B cell (primary cell): Measurements from ENCODE around the gene BRDT. TPM values are rescaled to one million over a fixed set of nuclear protein-coding genes. Genes with fewer than 3 reads are reported as not detected.

Source experiments
- ATAC-seq: fragments of 200-7000 bp; cut with Tn5 transposase; one replicate; pipeline ENCODE4 v1.10.0; 2021; ENCODE audit warnings: low read depth, mild to moderate bottlenecking, moderate number of reproducible peaks, moderate library complexity
- CTCF ChIA-PET: fragments of 350-600 bp; sonication (Branson Sonifier 250); formaldehyde crosslinking; loops from one replicate; lab custom pipeline; 2021; ENCODE audit warnings: antibody characterized with exemption, inconsistent platforms; lab: Charles Lee
- POLR2A ChIA-PET: fragments of 350-600 bp; sonication (Branson Sonifier 250); formaldehyde crosslinking; loops from one replicate; lab custom pipeline; 2021; ENCODE audit warnings: antibody characterized with exemption; lab: Charles Lee
- DNase-seq: peaks from one replicate; pipeline ENCODE4 v3.0.0; 2013
- H2AFZ ChIP-seq: 2 replicates; pipeline ENCODE4 v1.6.1; 2012; ENCODE audit warnings: mild to moderate bottlenecking, low read depth, low read length; ENCODE audit not compliant: insufficient read depth, poor library complexity, severe bottlenecking
- H3K27ac ChIP-seq, 2 donors: 1 replicate in 1 of 2; 2 replicates in 1 of 2; pipeline ENCODE4 v1.5.1; 2012 to 2013; ENCODE audit warnings: low read length in 2 of 2, mild to moderate bottlenecking in 2 of 2, moderate library complexity in 1 of 2
- H3K27me3 ChIP-seq, 4 experiments: fragments of 200-600 bp in 1 of 4; sonication (generic) in 1 of 4; replicated peaks in 1 of 4; 1 replicate in 2 of 4; 2 replicates in 2 of 4; pipeline versions ENCODE4 v1.6.1 to v1.7.0; 2013 to 2016; ENCODE audit warnings: low read length in 3 of 4, mild to moderate bottlenecking in 2 of 4, mixed read lengths in 1 of 4, moderate library complexity in 1 of 4; ENCODE audit not compliant: insufficient read depth in 4 of 4, control insufficient read depth in 3 of 4; ENCODE audit errors: control extremely low read depth in 1 of 4
- H3K36me3 ChIP-seq, 2 experiments: replicated peaks in 1 of 2; 1 replicate in 1 of 2; 2 replicates in 1 of 2; pipeline versions ENCODE4 v1.6.1 to v1.7.1; 2013; ENCODE audit warnings: low read length in 1 of 2; ENCODE audit not compliant: insufficient read depth in 2 of 2, control insufficient read depth in 1 of 2; ENCODE audit errors: control extremely low read depth in 1 of 2, extremely low read depth in 1 of 2
- H3K4me1 ChIP-seq, 2 donors: fragments of 200-600 bp in 1 of 2; sonication (generic) in 1 of 2; 1 replicate in 1 of 2; 2 replicates in 1 of 2; pipeline versions ENCODE4 v1.5.1 to v1.6.1; 2013 to 2017; ENCODE audit warnings: low read length in 2 of 2; ENCODE audit not compliant: control insufficient read depth in 2 of 2, insufficient read depth in 2 of 2
- H3K4me2 ChIP-seq: replicated peaks from 2 replicates; pipeline ENCODE3; 2012; ENCODE audit warnings: mild to moderate bottlenecking, low read depth, low read length; ENCODE audit not compliant: poor library complexity, severe bottlenecking
- H3K4me3 ChIP-seq, 5 experiments: fragments of 200-600 bp in 1 of 5; sonication (generic) in 1 of 5; 1 replicate in 3 of 5; 2 replicates in 2 of 5; pipeline versions ENCODE4 v1.5.1 to v1.7.0; 2011 to 2016; ENCODE audit warnings: low read length in 4 of 5, mild to moderate bottlenecking in 4 of 5, low read depth in 2 of 5, control low read depth in 1 of 5, moderate library complexity in 1 of 5; ENCODE audit not compliant: insufficient read depth in 1 of 5; ENCODE audit errors: control extremely low read depth in 1 of 5, extremely low read depth in 1 of 5
- H3K79me2 ChIP-seq: fragments of 200-600 bp; sonication (generic); one replicate; pipeline ENCODE4 v1.6.0; 2016; ENCODE audit warnings: low read length; ENCODE audit not compliant: control insufficient read depth, insufficient read depth
- H3K9ac ChIP-seq: fragments of 200-600 bp; sonication (generic); 2 replicates; pipeline ENCODE4 v1.6.1; 2017; ENCODE audit warnings: mild to moderate bottlenecking, low read length, moderate library complexity
- H3K9me3 ChIP-seq, 3 donors: one replicate each; pipeline versions ENCODE4 v1.6.1 to v1.7.1; 2013; ENCODE audit warnings: low read length in 2 of 3; ENCODE audit not compliant: control insufficient read depth in 2 of 3, insufficient read depth in 1 of 3; ENCODE audit errors: control extremely low read depth in 1 of 3
- H4K20me1 ChIP-seq: 2 replicates; pipeline ENCODE4 v1.6.0; 2012; ENCODE audit warnings: mild to moderate bottlenecking, low read length; ENCODE audit not compliant: insufficient read depth, control insufficient read depth, poor library complexity, severe bottlenecking
- H3K27ac Mint-ChIP-seq: one replicate; pipeline ENCODE4 v1.8.0; 2021; ENCODE audit warnings: mixed read lengths
- H3K27me3 Mint-ChIP-seq: one replicate; pipeline ENCODE4 v1.8.0; 2021; ENCODE audit warnings: mixed read lengths
- H3K4me1 Mint-ChIP-seq: one replicate; pipeline ENCODE4 v1.8.0; 2021; ENCODE audit warnings: mixed read lengths
- H3K4me3 Mint-ChIP-seq: one replicate; pipeline ENCODE4 v1.8.0; 2021; ENCODE audit warnings: mixed read lengths
- H3K9me3 Mint-ChIP-seq: one replicate; pipeline ENCODE4 v1.8.0; 2022; ENCODE audit warnings: mixed read lengths; ENCODE audit not compliant: insufficient read depth
- EZH2 ChIP-seq: IDR thresholded peaks from 2 replicates; pipeline ENCODE4 v1.6.1; 2012; ENCODE audit warnings: borderline replicate concordance, low read depth, mild to moderate bottlenecking, moderate library complexity, low read length; ENCODE audit not compliant: insufficient read depth, poor library complexity, severe bottlenecking
- WGBS: methylation state at CpG from one replicate; pipeline ENCODE4 v1.1.5; 2013; ENCODE audit warnings: missing lambda C conversion rate; ENCODE audit not compliant: insufficient coverage; 5-methylcytosine and 5-hydroxymethylcytosine counted together
- intact Hi-C: fragments of 100-400 bp; cut with micrococcal nuclease; formaldehyde crosslinking; loops from one replicate; pipeline ENCODE4 v1.10.0; 2022
- polyA plus RNA-seq: library from polyadenylated mRNA; depleted of rRNA; stranded (reverse); fragments of >200 nt; gene quantifications from 2 replicates; pipeline ENCODE4 v1.2.3, GENCODE V29; 2012
- total RNA-seq, 2 donors: library from RNA; stranded (reverse); fragments of 120-200 nt in 1 of 2; gene quantifications; 1 replicate in 1 of 2; 2 replicates in 1 of 2; pipeline versions ENCODE4 v1.2.3 to v1.2.4, GENCODE V29; 2013 to 2022
- TF ChIP-seq, protein P1 (sequence below): fragments of 200-600 bp; IDR thresholded peaks from one replicate; pipeline ENCODE4 v1.8.0; 2022; ENCODE audit warnings: antibody characterized with exemption, mild to moderate bottlenecking

The BRDT gene
- total and polyA plus RNA-seq, 2 donors (not counting 1 experiment from before 2014, with no cell fraction given) = not detected

DNA sequence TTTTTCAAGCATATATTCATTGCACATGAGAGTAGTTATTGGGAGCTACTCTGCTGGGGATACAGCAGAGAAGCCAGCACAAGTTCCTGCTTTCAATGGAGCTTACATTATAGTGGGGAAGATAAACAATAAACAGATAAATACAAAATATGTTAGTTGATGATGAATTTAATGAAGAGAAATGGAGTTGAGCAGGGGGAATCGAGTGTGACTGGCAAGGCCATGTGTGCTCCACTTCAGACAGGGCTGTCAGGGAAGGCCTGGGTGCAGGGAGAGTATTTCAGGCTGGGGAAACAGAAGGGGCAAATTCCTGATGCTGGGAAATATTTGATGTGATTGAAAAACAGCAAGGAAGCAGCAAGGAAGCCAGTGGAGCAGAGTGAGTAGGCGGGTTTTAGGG, 21.2 kb upstream of the BRDT start:
- Histone ChIP-seq H3K4me3 (no peak overlapping the region), H3K4me2 (no peak overlapping the region), H4K20me1 (no peaks in the 10 kb centered on the region), H3K4me1 (no peaks in the 10 kb centered on the region), H3K36me3 (no peaks in the 10 kb centered on the region), H3K79me2 (no peaks in the 10 kb centered on the region), H3K27me3 (no peaks in the 10 kb centered on the region), H3K9me3 (no peaks in the 10 kb centered on the region), H3K9ac (no peak overlapping the region), H3K27ac (no peak overlapping the region), H2AFZ (no peak overlapping the region)
- DNase-seq (no peak), ATAC-seq (no peak)
- no peaks in the 10 kb centered on the region for H3K9me3 Mint-ChIP-seq
- no peaks in the 10 kb centered on the region for H3K4me1 Mint-ChIP-seq
- peaks cover 2% of the 10 kb centered on the region for H3K27me3 Mint-ChIP-seq
- TF ChIP-seq, protein P1, sequence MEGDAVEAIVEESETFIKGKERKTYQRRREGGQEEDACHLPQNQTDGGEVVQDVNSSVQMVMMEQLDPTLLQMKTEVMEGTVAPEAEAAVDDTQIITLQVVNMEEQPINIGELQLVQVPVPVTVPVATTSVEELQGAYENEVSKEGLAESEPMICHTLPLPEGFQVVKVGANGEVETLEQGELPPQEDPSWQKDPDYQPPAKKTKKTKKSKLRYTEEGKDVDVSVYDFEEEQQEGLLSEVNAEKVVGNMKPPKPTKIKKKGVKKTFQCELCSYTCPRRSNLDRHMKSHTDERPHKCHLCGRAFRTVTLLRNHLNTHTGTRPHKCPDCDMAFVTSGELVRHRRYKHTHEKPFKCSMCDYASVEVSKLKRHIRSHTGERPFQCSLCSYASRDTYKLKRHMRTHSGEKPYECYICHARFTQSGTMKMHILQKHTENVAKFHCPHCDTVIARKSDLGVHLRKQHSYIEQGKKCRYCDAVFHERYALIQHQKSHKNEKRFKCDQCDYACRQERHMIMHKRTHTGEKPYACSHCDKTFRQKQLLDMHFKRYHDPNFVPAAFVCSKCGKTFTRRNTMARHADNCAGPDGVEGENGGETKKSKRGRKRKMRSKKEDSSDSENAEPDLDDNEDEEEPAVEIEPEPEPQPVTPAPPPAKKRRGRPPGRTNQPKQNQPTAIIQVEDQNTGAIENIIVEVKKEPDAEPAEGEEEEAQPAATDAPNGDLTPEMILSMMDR = no peak
- TF ChIP-seq EZH2 = no peak
- intact Hi-C loops = no loop called here
- POLR2A ChIA-PET = no interaction called here
- no peak overlapping the region for H3K27ac Mint-ChIP-seq
- WGBS = 100% methylated on average over 2 of the region's 2 CpGs
- no peak overlapping the region for H3K4me3 Mint-ChIP-seq
- CTCF ChIA-PET = interaction anchor here (0.8 to 7.3 kb wide), 7 partner anchors 10 to 1882 kb away, joined by 3 to 93 read pairs (median 5); no protein-coding TSS in a partner anchor

DNA sequence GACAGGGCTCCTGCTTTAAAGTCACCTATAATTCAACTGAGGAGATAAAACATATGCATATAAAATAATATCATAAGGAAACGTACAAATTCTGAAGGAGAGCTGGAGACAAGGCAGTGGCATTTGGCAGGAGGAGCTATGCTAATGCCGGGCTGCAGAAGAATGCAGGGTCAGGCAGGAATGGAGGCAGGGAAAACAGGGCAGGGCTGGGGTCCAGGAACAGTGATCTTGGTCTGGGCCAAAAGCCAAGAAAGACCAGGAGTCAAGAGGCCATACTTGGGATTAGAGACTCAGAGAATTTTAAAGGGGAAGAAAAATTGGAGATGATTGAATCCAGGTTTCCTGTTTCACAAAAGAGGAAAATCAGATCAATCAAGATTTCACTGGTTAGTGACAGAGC, 20.0 kb upstream of the BRDT start:
- Mint-ChIP-seq H3K4me3 (no peak overlapping the region), H3K4me1 (no peaks in the 10 kb centered on the region), H3K27me3 (no peaks in the 10 kb centered on the region), H3K27ac (no peak overlapping the region), H3K9me3 (no peaks in the 10 kb centered on the region)
- no peaks in the 10 kb centered on the region for H3K79me2 ChIP-seq
- ATAC-seq (no peak), DNase-seq (no peak)
- no peaks in the 10 kb centered on the region for H3K27me3 ChIP-seq
- no peaks in the 10 kb centered on the region for H3K4me1 ChIP-seq
- 79% methylated on average over 2 of the region's 2 CpGs for WGBS
- H4K20me1 ChIP-seq = no peaks in the 10 kb centered on the region
- H3K4me3 ChIP-seq = no peak overlapping the region
- H3K36me3 ChIP-seq = no peaks in the 10 kb centered on the region
- no peak overlapping the region for H3K9ac ChIP-seq
- intact Hi-C loops = no loop called here
- TF ChIP-seq, protein P1 = no peak
- no peak for TF ChIP-seq EZH2
- no peaks in the 10 kb centered on the region for H3K9me3 ChIP-seq
- no peak overlapping the region for H3K4me2 ChIP-seq
- no peak overlapping the region for H3K27ac ChIP-seq
- H2AFZ ChIP-seq = no peak overlapping the region
- CTCF ChIA-PET = interaction anchor here (0.6 to 7.3 kb wide), 8 partner anchors 10 to 1884 kb away, joined by 3 to 93 read pairs (median 5); no protein-coding TSS in a partner anchor
- POLR2A ChIA-PET = no interaction called here
